ENCODE measurements around the gene SPACDR.

The SPACDR gene

DNA sequence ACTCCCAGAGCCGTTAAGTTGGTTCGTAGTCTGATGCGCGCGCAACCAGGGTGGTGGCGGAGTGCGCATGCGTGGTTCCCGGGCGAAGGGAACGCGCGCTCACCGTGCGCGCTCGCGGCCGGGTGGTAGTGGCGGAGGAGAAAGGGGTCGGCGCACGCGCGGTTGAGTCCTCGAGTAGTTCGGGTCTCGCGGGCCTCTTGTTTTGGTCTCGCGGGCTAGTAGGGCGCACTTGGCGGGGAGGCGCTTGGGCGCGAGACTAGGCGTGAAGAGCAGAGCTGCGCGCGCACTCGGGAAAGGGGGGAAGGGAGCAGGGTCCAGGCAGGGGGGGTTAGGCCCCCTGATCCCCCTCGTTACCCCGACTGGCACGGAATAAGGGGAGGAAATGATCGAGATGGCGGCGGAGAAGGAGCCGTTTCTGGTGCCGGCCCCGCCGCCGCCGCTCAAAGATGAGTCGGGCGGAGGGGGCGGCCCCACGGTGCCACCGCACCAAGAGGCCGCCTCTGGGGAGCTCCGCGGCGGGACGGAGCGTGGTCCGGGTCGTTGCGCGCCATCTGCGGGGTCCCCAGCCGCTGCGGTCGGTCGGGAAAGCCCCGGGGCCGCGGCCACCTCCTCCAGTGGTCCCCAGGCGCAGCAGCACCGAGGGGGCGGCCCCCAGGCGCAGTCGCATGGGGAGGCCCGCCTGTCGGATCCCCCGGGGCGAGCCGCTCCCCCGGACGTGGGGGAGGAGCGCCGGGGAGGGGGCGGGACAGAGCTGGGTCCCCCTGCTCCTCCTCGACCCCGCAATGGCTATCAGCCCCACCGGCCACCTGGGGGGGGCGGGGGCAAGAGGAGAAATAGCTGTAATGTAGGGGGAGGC is 34.2 kb downstream of the SPACDR start, which contains the start of gene MEPCE:
Gene MEPCE, plus strand, starts transcription at position 195 of the 856 bp plus-strand sequence. Its CDS starts 188 bp downstream, at position 383.
- in situ Hi-C loops (cut with MboI; ENCODE audit: low sequenced_read_pairs, unreplicated experiment), result no loop called here

DNA sequence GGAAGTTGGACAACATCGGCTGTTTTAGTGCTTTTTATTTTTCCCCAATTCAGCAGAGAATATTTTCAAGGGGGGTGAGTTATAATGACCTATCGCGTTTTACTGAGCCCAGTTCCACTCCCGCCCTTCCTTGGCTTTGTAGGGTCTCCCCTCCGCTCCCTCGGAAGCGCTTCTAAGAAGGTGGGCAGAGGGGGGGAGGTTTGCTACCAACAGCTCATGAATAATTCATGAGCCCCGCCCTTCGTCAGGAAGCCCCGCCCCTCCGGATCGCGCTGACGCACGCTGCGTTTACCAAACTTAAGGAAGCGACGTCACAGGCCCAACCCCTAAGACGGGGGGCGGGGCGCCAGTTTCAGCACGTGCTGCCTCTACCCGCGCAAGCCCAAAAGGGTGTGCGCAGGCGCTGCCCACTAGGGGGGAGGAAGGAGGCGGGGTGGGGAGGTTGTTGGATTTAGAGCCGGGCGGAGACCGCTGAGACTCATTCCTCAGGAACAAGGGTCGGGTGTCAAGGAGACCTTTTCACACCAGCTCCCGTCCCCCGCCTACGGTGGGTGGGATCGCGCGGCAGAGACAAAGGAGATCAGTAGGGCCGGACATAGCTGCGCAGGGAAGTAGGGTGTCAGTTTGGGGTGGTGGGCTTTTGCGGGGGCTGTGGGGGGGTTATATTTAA is 35.0 kb downstream of the SPACDR start:
- DNase-seq (ENCODE audit: low spot score), result peak; percentile 96
- no peak for TF ChIP-seq CTCF (IDR thresholded peaks at IDR 0.05; ENCODE audit: borderline replicate concordance, control extremely low read depth, extremely low read depth, insufficient read depth, missing control alignments)
- in situ Hi-C loops (cut with MboI; ENCODE audit: low sequenced_read_pairs, unreplicated experiment), result no loop called here

More for the DNA sequence above, 34.2 kb downstream of the SPACDR start, which contains the start of gene MEPCE:
- peak; percentile 95 for DNase-seq (ENCODE audit: low spot score)
- no peak for TF ChIP-seq CTCF (IDR thresholded peaks at IDR 0.05; ENCODE audit: borderline replicate concordance, control extremely low read depth, extremely low read depth, insufficient read depth, missing control alignments)

- TF ChIP-seq CTCF (IDR thresholded peaks at IDR 0.05; ENCODE audit: borderline replicate concordance, control extremely low read depth, extremely low read depth, insufficient read depth, missing control alignments), result no peak
- in situ Hi-C loops (cut with MboI; ENCODE audit: low sequenced_read_pairs, unreplicated experiment), result no loop called here
- peak; percentile 93 for DNase-seq (ENCODE audit: low spot score)
Measured at GRCh38 chr7:100428199-100428966, 35.7 kb downstream of the SPACDR start, which contains the start of gene ZCWPW1. Gene ZCWPW1, minus strand, starts transcription at chr7:100428703. Its CDS starts 8,054 bp downstream, at chr7:100420649.

- TF ChIP-seq CTCF (IDR thresholded peaks at IDR 0.05; ENCODE audit: borderline replicate concordance, control extremely low read depth, extremely low read depth, insufficient read depth, missing control alignments), result no peak
- in situ Hi-C loops (cut with MboI; ENCODE audit: low sequenced_read_pairs, unreplicated experiment), result no loop called here
- DNase-seq (ENCODE audit: low spot score), result no peak
Measured at GRCh38 chr7:100427762-100428198, 36.3 kb downstream of the SPACDR start.

DNA sequence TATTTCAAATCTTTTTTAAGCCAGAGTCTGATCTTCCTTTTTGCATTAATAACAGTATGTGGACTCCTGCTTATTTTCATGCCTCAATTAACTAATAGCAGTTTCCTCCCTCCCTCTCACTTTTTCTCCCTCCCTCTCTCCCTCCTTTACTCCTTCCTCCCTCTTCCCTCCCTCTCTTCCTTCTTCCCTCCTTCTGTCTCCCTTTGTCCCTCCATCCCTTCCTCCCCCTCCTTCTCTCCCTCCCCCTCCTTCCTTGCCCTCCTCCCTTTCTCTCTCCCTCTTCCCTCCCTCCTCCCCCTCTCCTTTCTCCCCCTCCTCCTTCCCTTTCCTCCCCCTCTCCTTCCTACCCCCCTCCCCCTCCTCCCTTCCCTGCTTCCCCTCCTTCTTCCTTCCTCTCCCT is 37.5 kb downstream of the SPACDR start:
- in situ Hi-C loops (cut with MboI; ENCODE audit: low sequenced_read_pairs, unreplicated experiment), result no loop called here
- TF ChIP-seq CTCF (IDR thresholded peaks at IDR 0.05; ENCODE audit: borderline replicate concordance, control extremely low read depth, extremely low read depth, insufficient read depth, missing control alignments), result no peak
- DNase-seq (ENCODE audit: low spot score), result no peak

- DNase-seq (ENCODE audit: low spot score), result no peak
Measured at GRCh38 chr7:100425347-100425746, 38.7 kb downstream of the SPACDR start.

More at GRCh38 chr7:100425347-100425746, 38.7 kb downstream of the SPACDR start:
- in situ Hi-C loops (cut with MboI; ENCODE audit: low sequenced_read_pairs, unreplicated experiment), result no loop called here
- TF ChIP-seq CTCF (IDR thresholded peaks at IDR 0.05; ENCODE audit: borderline replicate concordance, control extremely low read depth, extremely low read depth, insufficient read depth, missing control alignments), result no peak

Data from GM13976 (cell line).